HG03469 (cell line): Measurements from ENCODE around the gene GREM2.

Experiments
- ATAC-seq: cut with Tn5 transposase; IDR thresholded peaks from one replicate; pipeline ENCODE4 v1.9.1; 2021; ENCODE audit warnings: mild to moderate bottlenecking, moderate library complexity, moderate number of reproducible peaks; ENCODE audit not compliant: unreplicated experiment

GREM2 gene

DNA sequence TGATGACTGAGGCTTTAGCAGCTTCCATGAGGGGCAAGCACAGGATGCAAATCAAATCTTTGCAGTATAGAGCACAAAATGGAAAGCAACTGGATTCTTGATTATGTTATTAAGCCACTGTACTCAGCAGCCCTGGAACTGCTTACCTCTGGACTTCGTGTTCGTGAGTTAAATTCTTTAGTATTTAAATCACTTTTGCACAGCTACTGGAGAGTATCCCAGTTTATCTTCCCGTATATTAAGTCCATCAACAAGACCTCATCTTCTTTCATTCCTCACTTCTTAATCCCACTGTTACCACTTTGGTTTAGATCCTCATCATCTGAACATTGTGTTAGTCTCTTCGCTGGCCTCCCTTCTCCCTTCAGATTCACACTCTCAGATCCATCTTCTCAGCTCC is 108.9 kb downstream of the GREM2 start:
- ATAC-seq, result no peak

DNA sequence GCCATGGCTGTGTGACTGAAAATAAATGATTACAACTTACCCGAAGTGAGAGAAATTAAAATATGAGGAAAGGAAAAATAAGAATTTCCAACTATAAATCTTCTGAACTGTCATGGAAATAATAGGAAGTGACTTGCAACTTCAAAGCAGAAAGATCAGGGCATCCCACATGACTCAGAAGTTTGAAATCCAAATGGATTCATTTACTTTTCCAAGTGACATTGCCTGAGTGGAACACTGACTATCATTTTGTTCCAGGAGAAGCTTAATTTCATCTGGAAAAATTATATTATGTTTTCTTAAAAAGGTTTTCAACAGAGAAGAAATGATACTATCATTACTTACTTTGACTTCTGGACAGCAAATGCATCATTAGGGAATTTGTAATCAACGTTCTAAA is 110.8 kb downstream of the GREM2 start:
- ATAC-seq, result no peak

DNA sequence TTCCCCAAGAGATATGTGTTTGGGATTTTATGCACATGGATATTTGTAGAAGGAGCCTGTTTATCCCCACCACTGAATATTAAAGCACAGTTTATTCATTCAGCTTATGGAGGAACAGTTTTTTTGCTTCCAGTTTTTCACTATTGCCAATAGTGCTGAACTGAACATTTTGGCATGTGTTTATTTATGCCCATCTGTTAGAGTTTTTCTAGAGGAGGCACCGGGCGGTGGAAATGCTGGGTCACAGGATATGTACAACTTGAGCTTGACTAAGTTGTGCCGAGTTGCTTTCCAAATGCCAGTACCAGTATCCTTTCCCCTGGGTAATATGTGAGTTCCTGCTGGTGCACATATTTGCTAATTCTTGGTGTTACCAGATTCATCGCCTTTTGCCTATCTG is 111.3 kb downstream of the GREM2 start:
- no peak for ATAC-seq

DNA sequence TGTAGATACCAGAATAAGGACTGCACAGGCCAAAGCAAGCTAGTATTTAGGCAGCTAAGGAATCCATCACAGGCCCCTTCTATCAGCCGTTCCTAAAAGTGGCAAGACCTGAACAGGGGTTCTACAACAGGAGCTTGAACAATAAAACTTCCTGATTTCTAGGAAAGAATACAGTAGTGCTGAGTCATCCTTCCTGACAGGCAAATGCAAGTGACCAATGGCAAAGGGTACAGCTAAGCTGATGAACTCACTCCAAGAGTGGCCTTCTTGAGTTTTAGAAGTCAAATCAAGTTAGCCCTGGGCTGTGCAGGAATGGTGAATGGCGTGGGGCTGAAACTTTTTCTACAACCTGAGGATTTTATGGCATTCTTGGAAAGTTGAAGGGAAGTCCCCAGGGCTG is 112.9 kb downstream of the GREM2 start:
- ATAC-seq, result no peak

DNA sequence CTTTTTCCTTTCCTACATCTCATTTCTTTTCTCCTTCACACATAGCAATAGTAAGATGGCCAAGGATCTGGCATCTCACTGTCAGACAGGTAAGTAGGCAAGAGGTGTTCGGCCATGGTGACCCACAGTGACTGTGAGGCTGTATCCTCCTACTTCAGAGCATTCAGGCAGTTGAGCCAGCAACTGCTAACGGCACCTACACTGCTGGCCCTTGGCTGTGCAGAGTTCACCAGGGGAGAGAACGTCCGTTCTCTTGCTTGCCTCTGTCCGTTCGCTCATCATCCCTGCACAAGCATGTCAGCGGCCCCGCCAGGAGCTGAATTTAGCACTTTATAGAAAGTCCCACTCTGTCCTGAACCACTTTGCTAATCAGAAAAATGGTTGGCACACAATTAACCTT is 113.6 kb downstream of the GREM2 start:
- no peak for ATAC-seq

DNA sequence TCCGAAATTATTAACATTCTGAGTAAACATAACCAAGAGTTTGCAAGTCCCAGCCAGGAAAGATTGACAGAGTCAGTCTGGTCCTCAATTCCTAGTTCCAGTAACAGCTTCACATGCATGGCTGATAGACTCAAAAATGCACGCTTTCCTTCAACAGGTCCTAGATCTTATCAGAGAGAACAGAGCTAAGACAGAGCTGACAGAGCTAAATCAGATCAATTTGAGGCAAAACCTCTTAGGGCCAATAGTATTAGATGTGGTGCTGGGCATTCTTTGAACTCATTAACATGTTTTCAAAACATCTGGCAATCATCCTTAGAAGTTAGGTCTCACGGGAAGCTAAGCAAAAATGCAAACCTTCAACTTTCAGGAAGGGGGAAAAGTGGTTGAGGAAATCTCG is 114.0 kb downstream of the GREM2 start:
- no peak for ATAC-seq

DNA sequence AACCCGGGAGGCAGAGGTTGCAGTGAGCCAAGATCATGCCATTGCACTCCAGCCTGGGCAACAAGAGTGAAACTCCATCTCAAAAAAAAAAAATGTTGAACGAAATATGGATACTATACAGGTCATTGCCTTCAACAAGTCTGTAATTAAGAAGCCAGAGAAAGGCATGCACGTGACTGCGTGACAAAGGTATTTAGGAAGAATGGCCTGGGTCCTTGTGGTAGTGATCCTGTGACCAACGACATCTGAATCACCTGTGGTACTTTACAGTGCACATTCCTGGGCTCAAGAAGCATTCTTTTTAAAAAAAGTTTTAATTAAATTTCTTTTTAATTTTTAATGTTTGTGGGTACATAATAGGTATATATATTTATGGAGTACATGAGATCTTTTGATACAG is 115.0 kb downstream of the GREM2 start:
- ATAC-seq, result no peak

DNA sequence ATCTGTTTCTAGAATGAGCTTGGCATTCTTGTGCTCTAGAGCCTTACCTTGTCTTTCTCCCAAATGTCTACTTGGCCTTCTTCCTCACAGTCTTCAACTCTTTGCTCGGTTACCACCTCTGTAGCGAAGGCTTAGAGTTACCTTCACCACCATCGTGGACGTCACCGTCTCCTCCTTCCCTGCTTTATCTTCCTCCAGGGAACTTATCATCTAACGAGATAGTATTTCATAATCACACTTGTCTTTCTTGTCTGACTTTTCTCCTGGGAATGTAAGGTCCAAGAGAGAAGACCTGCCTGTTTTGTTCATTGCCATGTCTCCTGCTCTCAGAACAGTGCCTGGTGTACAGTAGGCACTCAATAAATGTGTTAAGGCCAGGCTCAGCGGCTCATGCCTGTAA is 115.6 kb downstream of the GREM2 start:
- no peak for ATAC-seq

DNA sequence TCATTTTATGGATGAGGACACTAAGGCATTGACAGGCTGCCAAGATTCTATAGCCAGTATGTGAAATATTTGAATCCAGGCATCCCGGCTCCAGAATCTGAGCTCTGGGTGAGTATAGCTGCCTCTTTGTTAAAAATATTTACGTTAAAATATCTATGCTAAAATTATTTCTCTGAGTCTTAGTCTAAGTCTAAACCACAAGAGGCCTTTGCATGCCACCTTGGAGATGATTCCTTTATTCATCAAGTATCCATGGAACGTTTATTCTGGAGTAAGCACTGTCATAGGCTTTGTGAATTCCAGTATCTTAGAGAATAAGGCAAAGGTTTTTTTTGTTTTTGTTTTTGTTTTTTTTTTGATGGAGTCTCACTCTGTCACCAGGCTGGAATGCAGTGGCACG is 116.4 kb downstream of the GREM2 start:
- no peak for ATAC-seq

DNA sequence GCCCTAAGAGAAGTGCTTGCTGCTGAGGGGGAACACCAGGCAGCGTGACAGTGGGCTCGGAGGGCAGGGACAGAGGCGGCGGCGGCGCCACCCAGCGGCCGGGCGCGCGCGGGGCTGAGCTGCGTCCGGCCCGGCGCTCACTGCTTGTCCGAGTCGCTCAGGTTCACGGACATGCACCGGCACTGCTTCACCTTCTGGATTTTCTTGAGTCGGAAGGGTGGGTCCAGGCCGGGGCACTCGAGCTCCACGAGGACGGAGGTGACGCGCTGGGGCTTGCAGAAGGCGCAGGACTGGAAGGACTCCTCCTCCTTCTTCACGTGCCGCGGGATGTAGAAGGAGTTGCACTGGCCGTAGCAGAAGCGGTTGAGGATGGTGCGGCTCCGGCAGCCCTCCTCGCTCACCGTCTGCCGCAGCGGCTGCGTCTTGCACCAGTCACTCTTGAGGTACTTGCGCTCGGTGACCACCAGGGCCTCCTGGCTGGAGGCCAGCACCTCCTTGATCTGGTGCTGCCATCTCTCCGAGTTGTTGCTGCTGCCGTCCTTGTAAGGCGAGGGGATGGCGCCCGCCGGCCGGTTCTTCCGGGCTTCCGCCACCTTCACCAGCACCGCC is 119.0 kb downstream of the GREM2 start:
- ATAC-seq, result no peak

DNA sequence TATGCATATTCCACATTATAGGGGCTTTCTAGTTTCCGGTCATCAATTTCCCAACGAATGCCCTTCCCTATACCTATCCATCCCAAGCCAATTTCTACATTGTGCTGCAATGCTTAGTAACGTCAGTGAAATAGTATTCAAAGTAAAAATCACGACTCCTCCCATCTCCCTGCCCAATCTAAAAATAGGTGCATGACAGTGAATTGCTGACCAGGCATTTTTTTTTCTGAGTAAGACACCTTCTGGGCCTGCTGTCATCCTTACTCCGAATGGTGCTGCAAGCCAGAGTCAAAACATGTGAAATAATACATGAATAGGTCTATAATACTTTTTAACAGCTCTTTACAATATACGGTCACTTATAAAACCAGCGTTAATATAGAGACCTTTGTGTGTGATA is 120.2 kb downstream of the GREM2 start:
- no peak for ATAC-seq

DNA sequence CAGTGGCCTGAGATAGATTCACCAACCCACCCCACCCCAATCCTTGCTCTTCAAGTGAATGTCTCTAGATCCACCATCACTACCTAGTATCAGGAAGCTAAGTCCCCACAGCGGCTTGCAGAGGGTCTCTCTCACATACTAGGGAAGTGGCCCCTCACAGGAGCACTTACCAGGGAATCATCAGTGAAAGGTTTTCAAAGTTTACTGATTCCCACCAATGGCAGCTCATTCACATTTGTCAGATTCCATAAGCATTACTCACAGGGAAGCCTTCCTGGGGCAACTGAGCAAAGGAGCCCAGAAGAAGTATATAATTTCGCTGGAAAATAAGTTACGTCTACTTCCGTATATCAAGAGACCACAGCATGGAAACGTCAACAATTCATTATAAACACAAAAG is 120.8 kb downstream of the GREM2 start:
- ATAC-seq, result no peak

DNA sequence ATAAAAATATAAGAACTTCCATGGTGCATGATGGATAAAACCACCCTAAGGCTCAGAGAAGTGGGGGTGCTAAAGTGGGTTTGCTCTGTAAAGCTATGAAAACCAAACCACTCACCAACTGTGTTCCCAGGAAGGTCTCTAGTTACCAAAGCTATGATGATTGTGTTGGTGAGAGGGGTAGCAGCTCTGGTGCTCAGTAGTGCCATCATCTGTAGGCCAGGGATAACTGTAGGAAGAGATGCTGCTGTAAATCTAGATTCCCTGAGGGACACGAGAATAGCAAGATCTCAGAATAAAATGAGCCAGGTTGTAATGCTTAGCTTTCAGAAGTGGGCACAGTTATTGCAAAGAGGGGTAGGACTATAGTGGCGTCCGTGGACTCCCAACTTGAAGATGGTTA is 124.5 kb downstream of the GREM2 start:
- no peak for ATAC-seq

DNA sequence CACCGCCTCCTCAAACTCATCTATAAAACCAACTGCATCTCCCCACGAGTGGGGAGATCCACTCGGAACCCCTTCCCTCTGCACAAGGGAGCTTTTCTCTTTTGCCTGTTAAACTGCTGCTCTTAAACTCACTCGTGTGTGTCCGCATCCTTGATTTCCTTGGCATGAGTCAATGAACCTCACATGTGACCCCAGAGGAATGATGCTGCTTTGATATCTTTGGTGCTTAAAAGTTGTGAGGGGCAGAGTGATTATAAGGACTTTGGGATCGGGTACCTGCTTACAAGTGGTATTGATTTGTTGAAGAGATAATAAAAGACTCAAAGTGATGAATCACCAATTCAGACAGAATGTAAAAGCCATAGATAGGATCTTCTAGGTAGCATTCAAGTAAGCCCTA is 125.3 kb downstream of the GREM2 start:
- no peak for ATAC-seq

DNA sequence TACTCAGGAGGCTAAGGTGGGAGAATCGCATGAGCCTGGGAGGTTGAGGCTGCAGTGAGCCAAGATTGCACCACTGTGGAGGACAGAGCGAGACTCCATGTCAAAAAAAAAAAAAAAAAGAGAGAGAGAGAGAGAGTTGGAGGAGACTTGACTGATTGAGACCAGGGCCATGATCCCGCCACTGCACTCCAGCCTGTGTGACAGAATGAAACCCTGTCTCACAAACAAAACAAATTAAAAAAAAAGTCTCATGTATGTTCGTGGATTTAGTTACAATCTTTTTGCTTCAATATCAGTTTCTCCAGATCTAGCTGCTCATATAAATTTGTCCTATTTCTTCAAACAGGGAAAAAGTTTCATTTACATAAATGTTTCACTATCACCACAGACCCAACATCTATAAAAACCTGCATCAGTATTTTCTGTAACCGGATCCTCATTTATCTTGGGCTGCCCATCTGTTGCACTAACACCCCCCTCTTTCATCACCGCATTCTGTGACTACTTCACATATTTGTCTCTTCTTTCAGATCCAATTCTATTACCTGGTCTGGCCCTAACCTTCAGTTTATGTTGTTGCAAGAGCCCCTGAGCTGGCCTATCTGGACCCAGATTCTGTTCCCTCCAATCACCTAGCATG is 127.0 kb downstream of the GREM2 start:
- no peak for ATAC-seq

DNA sequence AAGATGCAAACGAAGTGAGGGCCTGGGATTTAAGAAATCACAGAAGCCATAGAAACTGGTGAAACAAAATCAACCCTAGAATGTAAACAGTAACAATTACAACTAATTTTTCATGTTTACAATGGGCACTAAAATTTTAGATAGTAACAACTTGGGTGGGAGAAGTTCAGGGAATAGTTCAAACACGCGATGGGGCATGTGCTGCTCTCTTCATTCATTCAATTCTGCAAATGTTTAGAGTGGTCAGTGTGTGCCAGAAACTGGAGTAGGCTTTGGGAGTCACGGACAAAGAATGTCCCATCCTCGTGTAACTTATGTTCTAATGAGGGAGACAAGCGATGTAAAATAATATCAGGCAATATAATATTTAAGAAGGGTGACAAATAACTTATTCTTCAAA is 133.4 kb downstream of the GREM2 start:
- ATAC-seq, result no peak

DNA sequence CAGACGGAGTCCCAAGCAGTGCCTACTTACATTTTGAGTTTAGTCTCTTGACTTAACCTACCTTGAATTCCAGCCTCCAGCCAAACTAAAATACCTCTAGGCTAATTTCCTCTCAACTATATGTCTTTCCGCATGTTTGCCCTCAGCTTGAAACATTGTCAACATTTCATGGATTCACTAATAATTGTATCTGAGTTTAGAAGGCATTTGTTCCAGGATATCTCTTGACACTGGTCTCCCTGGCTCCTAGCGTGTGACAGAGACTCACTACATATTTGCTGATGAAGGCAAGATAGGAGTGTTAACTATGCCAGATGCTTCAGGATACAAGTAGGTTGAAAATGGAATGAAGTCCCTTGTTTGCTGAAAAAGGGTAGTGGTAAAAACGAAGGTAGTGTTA is 136.1 kb downstream of the GREM2 start:
- ATAC-seq, result no peak

DNA sequence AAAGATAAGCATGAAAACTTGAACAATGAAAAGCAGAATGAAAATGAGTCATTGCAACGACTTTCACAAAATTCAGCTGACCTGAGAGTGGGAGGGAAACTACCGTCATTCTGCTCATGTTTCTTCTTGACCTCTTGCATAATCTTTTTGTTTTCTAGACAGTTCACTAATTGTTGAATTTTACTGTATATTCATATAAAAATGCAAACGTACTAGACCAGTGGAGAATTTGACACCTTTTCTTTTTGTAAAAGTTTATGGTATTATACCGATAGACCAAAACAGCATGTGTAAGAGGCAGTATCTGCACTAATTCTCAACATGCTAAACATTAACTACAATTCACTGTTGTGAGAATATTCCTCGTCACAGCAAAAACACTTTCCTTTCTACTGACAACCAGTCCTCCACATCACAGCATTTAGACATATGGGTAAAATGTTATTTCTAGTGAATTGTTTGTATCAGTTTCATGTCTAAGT is 137.8 kb downstream of the GREM2 start:
- ATAC-seq, result no peak

DNA sequence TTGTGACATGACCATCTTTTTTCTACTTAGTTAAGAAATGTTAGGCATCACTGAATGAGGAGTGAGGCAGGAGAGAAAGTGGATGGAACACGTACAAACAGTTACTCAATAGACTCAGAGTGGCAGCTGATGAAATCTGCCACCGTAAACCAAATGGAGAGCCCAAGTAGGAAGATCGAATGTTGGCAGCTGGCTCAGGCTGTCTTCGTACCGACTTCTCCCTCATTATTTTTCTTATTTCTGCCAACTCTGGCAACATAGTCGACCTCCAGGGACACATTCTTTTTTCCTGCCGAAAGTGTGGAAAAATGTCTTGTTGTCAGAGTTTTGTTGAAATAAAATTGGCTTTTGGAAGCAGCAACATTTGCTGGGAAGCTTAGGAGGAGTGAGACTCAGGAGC is 143.3 kb downstream of the GREM2 start:
- ATAC-seq, result no peak

DNA sequence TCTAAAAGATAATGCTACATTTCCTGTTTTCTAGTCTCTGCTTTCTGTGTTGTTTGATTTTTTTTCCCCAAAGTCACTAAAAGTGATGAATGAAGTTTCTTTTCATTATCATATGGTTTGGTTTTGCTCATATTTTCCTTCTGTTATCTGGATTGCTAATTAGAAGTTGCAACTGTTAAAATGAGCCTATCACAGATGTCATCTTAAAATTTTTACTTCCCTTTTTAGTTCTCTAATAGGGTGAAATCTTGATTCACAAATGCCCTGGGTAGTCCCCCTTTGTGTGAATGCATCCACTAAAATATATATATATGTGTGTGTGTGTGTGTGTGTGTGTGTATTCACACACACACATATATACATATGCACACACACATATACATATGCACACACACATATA is 144.1 kb downstream of the GREM2 start:
- no peak for ATAC-seq

DNA sequence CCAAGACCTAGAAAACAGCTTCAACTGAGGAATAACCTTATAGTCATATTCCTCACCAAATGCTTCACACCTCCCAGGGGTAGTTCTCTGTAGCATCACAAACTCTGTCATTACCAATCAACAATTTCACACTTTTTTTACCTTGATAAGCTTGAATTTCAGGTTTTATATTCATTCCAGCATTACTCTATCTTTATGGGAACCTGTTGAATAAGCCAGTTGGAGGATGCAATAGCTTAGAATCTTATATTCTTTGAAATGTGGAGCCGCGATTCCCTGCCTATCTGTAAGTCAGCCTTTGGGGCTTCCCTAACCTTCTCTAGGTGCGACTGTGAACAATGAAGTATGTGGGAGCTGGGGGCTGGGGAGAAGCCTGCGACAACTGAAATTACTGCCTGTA is 145.4 kb downstream of the GREM2 start:
- no peak for ATAC-seq

DNA sequence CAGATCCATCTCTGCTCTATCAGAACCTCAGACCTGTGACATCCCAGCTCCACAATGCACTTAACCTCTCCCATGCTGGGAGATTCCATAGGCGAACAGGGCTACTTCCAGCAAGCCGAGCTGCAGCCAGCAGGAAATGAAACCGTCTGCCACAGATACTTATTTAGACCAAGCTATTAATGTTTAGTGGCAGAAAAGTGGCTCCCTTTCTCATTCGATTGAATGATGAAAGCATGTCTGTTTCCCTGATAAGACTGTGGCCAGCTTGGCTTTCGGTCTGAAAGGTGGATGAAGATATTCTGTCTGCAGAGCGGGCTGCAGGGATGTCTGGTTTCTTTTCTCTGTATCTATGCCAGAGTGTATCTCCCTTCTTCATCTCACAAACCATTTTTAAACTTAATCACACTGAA is 146.4 kb downstream of the GREM2 start:
- ATAC-seq, result no peak

DNA sequence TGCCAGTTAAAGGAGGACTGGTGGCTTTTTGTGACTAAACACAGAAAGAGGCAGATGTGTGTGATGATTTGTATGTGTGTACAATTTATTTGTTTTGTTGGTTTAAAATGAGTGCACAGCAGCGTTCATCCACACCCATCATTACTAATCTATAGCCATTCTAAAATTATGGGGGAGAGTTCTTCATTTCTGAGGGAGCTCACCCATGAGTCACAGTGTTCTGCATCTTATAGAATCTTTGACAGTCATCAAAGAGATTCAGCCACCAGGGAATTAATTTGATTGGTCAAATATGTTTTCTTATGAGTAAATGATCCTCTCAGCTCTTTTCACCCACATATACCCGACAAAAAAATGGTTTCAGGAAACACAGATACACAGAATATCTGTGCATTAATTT is 147.9 kb downstream of the GREM2 start:
- ATAC-seq, result no peak
